GM19468 (cell line): ENCODE data around the gene VAV2.
"Not testable (repeated sequence)": the region's sequence is repeated elsewhere in the genome, so short reads cannot be mapped to it uniquely, and the experiment has no call there.

ENCODE experiments used
- ATAC-seq: cut with Tn5 transposase; IDR thresholded peaks from one replicate; pipeline ENCODE4 v1.9.1; 2021; ENCODE audit warnings: mild to moderate bottlenecking, moderate library complexity, moderate number of reproducible peaks; ENCODE audit not compliant: unreplicated experiment; ENCODE audit errors: extremely low read depth

The VAV2 gene

GRCh38 chr9:133998915-133999595, 6.9 kb upstream of the VAV2 start:
- no peak for ATAC-seq

- ATAC-seq, result no peak
These were observed 5.5 kb upstream of the VAV2 start for GRCh38 chr9:133997584-133997983.

- no peak for ATAC-seq
These were observed 4.7 kb upstream of the VAV2 start for GRCh38 chr9:133996531-133997520.

GRCh38 chr9:133995012-133995896, 3.1 kb upstream of the VAV2 start:
- ATAC-seq, result no peak

- no peak for ATAC-seq
These were observed 2.4 kb upstream of the VAV2 start for GRCh38 chr9:133994353-133995011.

- no peak for ATAC-seq
These were observed 1.6 kb upstream of the VAV2 start for GRCh38 chr9:133993635-133994253.

- no peak for ATAC-seq
These were observed 883 bp upstream of the VAV2 start for GRCh38 chr9:133992780-133993634.

GRCh38 chr9:133991214-133991921, 756 bp downstream of the VAV2 start:
- ATAC-seq, result no peak

- no peak for ATAC-seq
These were observed 1.5 kb downstream of the VAV2 start for GRCh38 chr9:133990366-133991213.

- no peak for ATAC-seq
These were observed 2.3 kb downstream of the VAV2 start for GRCh38 chr9:133989625-133990365.

GRCh38 chr9:133988771-133989170, 3.4 kb downstream of the VAV2 start:
- ATAC-seq, result not testable (repeated sequence)

- ATAC-seq, result no peak
These were observed 4.0 kb downstream of the VAV2 start for GRCh38 chr9:133987946-133988665.

GRCh38 chr9:133987446-133987788, 4.7 kb downstream of the VAV2 start:
- no peak for ATAC-seq

GRCh38 chr9:133986774-133987445, 5.2 kb downstream of the VAV2 start:
- ATAC-seq, result no peak

- ATAC-seq, result no peak
These were observed 6.1 kb downstream of the VAV2 start for GRCh38 chr9:133986061-133986460.
